Stimulated activated CD4-positive, alpha-beta T cell treated with anti-CD3 and anti-CD28 coated beads, Interleukin-1b, Interleukin-23, amount 100 ng/mL, for 48 hours (primary cell): ENCODE results near the gene MN1.

ENCODE experiments used
- DNase-seq: peaks from one replicate; pipeline ENCODE4 v3.0.0-alpha.2; 2020

Gene MN1

DNA sequence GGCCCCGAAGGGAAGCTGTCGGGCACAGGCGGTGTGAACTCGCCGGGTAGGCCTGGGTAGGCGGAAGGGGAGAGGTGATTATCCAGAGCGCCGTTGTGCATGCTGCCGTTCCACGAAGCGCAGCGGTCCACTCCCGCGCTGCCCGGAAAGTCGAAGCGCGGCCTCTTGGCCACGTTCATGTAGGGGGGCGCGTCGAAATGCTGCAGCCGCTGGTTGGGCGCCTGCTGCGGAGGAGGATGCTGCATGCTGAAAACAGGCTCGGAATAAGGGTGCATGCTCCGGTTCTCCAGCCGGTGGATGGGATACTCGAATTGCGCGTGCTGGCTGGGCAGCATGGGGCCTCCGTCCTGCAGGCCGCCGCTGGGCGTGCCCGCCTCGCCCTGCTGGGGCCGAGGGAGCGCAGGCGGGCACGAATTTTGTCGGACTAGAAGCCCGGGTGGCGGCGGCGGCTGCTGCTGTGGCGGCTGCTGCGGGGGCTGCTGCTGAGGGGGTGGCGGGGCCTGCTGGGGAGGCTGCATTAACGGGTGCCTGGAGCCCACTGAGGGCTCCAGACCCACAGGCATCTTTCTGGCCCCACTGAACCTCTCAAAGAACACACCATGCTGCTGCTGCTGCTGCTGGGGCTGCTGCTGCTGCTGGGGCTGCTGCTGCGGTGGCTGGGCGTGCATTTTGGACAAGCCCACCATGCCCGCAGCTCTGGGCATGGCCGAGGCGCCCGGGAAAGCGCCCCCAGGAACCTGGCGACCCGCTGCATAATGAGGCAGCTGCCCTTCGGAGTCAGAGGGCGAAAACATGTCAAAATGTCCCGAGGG, 2.3 kb downstream of the MN1 start:
- DNase-seq: no peak

- DNase-seq: no peak
These were observed 3.0 kb downstream of the MN1 start for GRCh38 chr22:27798511-27799014.

- no peak for DNase-seq
These were observed 3.8 kb downstream of the MN1 start for GRCh38 chr22:27797520-27798391.

- no peak for DNase-seq
These were observed 4.6 kb downstream of the MN1 start for GRCh38 chr22:27796829-27797519.

DNA sequence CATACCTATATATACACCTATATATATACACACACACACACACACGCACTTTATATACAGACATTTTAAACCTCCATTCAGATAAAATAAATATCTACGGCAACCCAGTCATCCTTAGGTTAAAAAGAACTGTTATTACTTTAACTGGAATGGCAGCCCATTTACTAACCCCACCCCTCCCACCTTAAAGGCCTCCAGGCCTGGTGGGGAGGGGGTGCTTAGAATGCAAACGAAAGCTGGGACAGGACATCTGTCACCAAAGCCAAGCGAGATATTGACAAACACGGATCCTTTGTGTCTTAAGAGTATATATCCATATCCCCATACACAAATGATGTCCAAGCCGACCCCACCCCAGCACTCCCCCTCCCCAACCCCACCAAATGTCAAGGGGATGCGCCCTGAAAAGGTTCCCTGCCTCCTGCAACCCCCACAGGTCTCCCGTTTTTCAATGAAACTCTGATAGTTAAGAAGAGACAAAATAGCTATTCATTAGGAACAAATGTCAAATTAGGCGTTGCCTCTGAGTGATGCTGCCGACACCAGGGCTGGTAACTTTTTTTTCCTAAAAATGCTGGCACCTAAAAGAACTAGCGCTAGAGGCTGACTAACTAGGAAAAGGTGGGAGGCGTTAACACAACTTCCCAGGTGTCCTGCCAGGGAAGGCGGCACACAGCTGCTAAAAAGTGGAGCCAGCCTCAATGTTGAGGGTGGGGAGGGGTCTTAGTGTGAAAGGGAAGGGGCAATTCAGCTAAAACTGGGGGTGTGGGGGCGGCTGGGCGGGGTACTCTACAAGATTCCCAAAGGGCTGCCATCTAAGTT, 5.6 kb downstream of the MN1 start:
- DNase-seq: no peak

DNA sequence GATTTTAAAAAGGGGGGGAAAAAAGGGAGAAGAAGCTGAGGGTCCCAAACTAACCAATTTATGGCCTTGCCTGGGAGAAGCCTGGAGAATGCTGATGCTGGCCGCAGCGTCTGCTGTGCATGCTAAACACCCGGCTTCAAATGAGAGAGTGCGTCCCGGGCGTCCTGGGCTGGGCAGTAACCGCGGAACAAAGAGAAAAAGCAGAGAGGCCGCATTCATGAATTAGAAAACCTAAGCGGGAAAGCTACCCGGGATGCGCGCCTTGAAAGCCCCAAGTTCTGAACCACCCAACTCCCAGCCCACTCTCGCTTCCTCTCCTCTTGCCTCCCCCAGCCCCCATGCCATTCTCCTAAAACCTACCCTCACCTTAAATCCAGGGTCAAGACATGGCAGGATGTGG, 6.5 kb downstream of the MN1 start:
- no peak for DNase-seq

GRCh38 chr22:27794226-27794625, 7.3 kb downstream of the MN1 start:
- no peak for DNase-seq

GRCh38 chr22:27793576-27793975, 8.0 kb downstream of the MN1 start:
- no peak for DNase-seq

DNA sequence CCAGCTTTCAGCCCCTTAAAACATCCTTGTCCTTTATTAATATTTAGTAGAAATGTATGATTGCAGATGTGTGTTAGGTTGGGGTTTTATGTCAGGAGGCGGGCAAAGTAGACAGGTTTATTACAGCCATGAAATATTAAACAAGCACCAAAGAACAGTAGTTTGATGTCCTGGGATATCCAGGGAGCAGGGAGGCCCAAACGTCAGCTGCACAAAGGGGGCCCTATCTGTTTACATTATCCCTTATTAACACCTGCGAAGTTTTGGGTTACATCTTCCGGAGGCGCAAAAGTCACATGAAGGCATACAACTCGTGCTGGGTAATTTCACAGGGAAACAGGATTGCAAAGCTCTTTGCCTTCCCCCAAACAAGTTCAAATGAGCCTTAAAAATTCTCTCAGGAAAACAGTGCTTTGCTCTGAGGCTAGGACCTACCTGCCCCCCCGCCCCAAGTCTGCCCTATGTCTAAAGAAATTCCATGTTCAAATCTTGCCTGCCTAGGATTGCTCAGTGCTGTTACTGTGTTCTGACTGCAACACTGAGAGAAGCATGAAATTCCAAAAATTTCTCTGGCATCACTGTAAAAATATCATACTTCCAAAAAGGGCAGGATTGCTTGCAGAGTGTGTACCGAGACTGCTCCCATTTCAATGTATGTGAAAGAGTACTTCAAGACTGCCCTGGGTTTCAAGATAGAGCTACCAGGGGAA, 8.9 kb downstream of the MN1 start:
- no peak for DNase-seq

GRCh38 chr22:27791859-27792241, 9.7 kb downstream of the MN1 start:
- no peak for DNase-seq

- no peak for DNase-seq
These were observed 10.2 kb downstream of the MN1 start for GRCh38 chr22:27791159-27791858.

- no peak for DNase-seq
These were observed 11.0 kb downstream of the MN1 start for GRCh38 chr22:27790376-27791158.

DNA sequence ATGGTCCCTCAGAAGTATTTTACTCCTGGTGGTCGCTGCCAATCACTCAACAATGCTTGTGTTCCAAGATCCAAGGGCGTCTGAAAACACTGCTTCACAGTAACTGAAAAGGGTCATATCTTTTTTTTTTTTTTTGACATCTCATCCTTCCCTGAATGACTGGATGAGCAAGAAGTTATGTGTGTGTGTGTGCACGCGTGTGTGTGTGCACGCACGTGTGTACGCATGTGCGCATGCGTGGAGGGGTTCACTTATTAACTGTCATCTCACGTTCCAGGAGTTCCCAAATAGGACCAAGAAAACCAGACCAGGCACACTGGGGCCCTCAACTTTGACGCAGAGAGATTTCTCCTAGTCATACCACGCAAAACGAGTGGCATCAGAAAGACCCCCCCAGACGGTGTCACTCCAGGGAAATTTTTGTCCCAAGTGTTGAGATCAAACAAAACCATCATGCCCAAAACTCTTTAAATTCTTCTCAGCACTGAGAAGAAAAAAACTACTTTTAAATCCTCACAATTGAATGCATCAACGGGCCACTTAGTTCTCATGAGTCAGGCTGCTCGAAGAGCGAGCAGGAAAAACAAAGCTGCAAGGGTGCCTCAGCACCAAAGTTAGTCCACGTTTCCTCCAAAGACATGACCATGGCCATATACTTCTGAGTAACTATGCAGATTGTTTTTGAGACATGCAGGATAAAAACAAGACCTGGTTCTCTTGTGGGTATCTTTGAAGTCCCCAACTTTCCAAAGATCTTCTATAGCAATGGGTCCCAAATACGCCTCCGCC, 12.9 kb downstream of the MN1 start:
- DNase-seq: no peak

GRCh38 chr22:27786965-27787364, 14.6 kb downstream of the MN1 start:
- no peak for DNase-seq

DNA sequence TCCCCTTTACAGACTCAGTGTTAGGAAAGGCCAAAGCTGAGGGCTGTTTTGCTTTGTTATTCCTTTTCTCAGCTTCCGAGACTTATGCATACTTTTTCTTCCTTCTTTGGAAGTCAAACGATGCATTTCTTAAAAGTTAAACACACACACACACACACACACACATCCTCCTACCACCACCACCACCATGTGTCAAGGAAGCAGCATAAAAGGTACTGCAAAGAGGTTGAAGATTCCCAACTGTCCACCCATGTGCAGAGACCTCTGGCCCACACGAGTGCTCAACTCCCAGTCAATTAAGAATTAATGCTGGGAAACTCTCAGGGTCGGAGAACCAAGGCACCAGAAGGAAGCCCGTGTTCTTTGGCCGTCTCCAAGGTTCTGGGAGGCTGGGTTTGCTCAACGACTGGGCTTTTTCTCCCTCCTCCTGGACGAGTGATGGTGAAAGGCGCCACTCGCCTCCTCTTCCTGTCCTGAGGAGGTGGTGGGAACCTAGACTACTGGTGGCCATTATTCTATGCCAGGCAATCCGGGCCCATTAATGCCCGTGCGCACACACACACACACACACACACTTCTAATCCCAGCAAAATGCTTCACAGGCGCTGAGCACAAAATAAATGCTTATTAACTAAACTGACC, 15.1 kb downstream of the MN1 start:
- no peak for DNase-seq

DNA sequence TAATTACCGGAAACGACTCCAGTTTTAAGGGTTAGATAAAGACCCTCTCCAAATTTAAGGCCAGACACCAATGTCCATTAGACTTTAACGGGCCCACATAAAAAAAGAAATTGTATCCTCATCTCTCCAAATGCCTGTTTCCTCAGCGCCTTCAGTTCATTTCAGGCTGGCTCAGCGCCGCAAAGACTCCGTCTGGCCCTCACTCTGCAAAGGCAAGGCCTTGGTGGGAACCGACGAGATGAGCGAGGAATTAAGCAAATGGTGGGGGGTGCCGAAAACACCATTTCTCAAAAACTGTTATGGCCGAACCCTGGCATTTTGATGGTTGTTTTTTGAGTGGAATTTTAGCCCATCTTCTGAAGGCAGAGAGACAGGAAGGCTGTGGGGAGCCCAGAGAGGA, 15.7 kb downstream of the MN1 start:
- DNase-seq: no peak

GRCh38 chr22:27784120-27784475, 17.5 kb downstream of the MN1 start:
- DNase-seq: no peak

DNA sequence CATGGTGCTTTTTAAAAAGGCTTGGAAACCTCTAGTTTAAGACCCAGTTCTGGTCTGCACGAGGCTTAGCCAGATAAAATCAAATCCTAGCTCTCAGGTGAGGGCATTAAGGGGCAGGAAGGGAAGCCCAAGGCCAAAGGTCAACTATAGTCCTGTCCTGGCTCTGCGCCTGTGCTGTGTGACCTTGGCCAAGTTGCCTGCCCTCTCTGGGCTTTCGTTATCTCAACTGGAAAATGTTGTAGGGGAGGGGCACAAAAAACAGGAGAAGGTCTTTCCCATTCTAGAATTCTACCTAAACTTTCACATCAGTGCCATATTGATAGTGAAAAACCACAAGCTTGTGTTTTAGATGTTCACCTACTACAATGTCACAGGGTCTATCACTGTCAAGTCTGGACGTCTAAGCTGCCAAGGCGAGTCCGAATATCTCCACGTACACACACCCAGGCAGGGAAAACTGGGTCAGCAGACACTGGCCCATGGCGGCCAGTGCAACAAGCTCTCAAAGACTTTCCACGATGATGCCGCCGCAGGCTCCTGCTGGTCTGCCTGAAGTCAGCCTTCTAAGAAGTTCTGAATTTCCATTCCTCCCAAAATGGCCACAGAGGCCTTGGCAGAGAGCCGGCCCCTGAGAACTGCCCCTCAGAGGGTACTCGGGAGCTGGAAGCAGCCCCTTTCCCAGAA, 18.0 kb downstream of the MN1 start:
- no peak for DNase-seq
